ENCODE data around the gene MAN2A2. TPM values are rescaled to one million over a fixed set of nuclear protein-coding genes. Genes with fewer than 3 reads are reported as not detected.
"Not testable (repeated sequence)": the region's sequence is repeated elsewhere in the genome, so short reads cannot be mapped to it uniquely, and the experiment has no call there.

MAN2A2 gene
- total RNA-seq, 2 donors from 2014 or later = 159 to 186 TPM

GRCh38 chr15:90917569-90917968 lies 14.5 kb downstream of the MAN2A2 start:
- H3K36me3 Mint-ChIP-seq (ENCODE audit: low read depth) = peaks cover 9% of the 10 kb centered on the region
- peaks cover 9% of the 10 kb centered on the region for H3K4me1 Mint-ChIP-seq
- peak overlapping the region; percentile 66 for H3K4me3 Mint-ChIP-seq
- ATAC-seq (no peak), DNase-seq (no peak)
- H3K9me3 ChIP-seq (ENCODE audit: control insufficient read depth, low read length, poor library complexity, severe bottlenecking) = no peaks in the 10 kb centered on the region
- no peak overlapping the region for H3K27ac Mint-ChIP-seq
- no peaks in the 10 kb centered on the region for H3K27me3 Mint-ChIP-seq

DNA sequence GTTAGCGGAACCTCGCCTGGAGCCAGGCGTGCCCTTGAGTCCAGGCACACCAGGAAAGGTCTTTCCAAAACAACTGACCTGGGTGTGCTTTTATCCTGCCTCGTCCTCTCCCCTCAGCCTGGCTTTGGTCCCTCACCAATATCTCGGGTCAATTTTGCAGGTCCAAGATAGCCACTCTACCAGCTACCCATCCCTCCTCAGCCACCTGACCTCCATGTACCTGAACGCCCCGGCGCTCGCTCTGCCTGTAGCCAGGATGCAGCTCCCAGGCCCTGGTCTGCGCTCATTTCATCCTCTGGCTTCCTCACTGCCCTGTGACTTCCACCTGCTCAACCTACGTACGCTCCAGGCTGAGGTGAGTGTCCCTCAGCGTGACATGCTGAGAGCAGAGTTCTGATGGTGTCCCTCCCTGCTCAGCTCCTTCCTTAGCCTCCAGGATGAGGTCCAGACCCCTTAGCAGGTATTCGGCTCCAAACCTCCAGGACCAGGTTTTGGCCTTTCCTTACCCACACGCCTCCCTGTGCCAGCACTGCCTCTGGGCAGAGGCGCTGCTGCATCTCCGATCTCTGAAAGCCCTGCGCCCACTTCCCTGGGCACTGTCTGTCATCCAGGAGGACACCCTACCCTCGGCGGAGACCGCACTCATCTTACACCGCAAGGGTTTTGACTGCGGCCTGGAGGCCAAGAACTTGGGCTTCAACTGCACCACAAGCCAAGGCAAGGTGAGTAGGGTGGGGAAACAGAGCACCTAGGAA lies 15.1 kb downstream of the MAN2A2 start:
- no peak for DNase-seq
- peaks cover 9% of the 10 kb centered on the region for H3K4me1 Mint-ChIP-seq
- ATAC-seq = no peak
- H3K9me3 ChIP-seq (ENCODE audit: control insufficient read depth, low read length, poor library complexity, severe bottlenecking) = no peaks in the 10 kb centered on the region
- H3K36me3 Mint-ChIP-seq (ENCODE audit: low read depth) = peaks cover 9% of the 10 kb centered on the region
- H3K27me3 Mint-ChIP-seq = no peaks in the 10 kb centered on the region
- H3K4me3 Mint-ChIP-seq = no peak overlapping the region
- H3K27ac Mint-ChIP-seq = no peak overlapping the region

DNA sequence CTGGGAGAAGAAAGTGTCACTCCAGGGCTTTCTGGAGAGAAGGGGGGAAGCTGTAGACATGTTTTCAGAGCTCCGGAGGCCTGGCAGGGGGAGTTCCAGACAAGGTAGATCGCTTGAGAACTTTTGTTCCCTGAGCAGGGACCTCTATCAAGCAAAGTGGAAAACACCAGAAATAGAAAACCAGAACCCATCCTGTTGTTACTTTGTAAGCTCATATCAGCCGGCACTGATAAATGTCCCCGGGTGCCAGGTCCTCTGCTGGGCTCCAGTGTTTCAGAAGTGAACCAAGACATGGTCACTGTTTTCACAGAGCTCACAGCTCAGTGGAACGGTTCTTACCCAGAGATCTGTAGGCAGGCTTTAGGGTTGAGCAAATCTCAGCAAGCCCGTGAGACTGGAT lies 15.7 kb downstream of the MAN2A2 start:
- H3K36me3 Mint-ChIP-seq (ENCODE audit: low read depth) = peaks cover 7% of the 10 kb centered on the region
- no peak overlapping the region for H3K27ac Mint-ChIP-seq
- peaks cover 8% of the 10 kb centered on the region for H3K4me1 Mint-ChIP-seq
- no peak overlapping the region for H3K4me3 Mint-ChIP-seq
- DNase-seq (no peak), ATAC-seq (no peak)
- no peaks in the 10 kb centered on the region for H3K27me3 Mint-ChIP-seq
- no peaks in the 10 kb centered on the region for H3K9me3 ChIP-seq (ENCODE audit: control insufficient read depth, low read length, poor library complexity, severe bottlenecking)

DNA sequence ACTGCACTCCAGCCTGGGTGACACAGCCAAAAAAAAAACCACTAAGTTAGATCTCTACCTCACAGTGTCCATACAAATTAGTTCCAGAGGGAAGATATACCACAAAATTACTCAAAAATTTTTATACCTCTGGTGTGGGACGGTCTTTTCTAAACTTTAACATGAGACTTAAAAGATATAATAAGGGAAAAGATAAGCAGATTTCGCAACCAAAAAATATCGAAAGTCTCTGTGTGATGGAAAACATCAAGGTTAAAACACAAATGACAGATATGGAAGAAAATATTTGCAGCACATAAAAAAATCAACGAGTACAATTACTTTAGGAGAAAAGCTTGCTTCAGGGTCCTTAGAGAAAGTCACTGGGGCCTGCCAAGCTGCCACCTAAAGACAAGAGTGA lies 18.8 kb downstream of the MAN2A2 start:
- ATAC-seq = no peak
- H3K27ac Mint-ChIP-seq = no peak overlapping the region
- no peak for DNase-seq
- peaks cover 3% of the 10 kb centered on the region for H3K36me3 Mint-ChIP-seq (ENCODE audit: low read depth)
- no peaks in the 10 kb centered on the region for H3K27me3 Mint-ChIP-seq
- no peak overlapping the region for H3K4me3 Mint-ChIP-seq
- H3K4me1 Mint-ChIP-seq = peaks cover 8% of the 10 kb centered on the region
- H3K9me3 ChIP-seq (ENCODE audit: control insufficient read depth, low read length, poor library complexity, severe bottlenecking) = no peaks in the 10 kb centered on the region

- H3K4me3 Mint-ChIP-seq; H3K27ac Mint-ChIP-seq; H3K36me3 Mint-ChIP-seq (ENCODE audit: low read depth); DNase-seq; H3K27me3 Mint-ChIP-seq; H3K9me3 ChIP-seq (ENCODE audit: control insufficient read depth, low read length, poor library complexity, severe bottlenecking); H3K4me1 Mint-ChIP-seq; ATAC-seq: not testable (repeated sequence)
Observed at GRCh38 chr15:90922712-90923322, 19.7 kb downstream of the MAN2A2 start.

DNA sequence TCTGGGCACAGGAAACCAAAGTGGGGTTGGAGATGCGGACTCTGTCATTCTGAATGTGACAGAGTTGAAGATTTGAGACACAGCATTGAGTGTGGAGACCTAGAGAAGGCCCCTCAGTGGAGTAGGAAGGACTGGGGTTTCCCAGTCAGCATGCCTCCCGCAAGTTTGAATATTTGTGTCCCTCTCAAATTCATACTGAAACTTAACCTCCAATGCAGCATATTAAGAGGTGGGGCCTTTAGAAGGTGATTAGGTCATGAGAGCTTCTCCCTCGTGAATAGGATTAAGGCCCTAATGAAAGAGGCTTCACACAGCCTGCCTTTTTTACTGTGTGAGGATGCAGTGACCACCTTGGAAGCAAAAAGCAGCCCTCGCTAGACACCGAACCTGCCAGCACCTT lies 21.3 kb downstream of the MAN2A2 start:
- H3K9me3 ChIP-seq (ENCODE audit: control insufficient read depth, low read length, poor library complexity, severe bottlenecking) = no peaks in the 10 kb centered on the region
- no peaks in the 10 kb centered on the region for H3K36me3 Mint-ChIP-seq (ENCODE audit: low read depth)
- peak overlapping the region; percentile 9 for H3K27ac Mint-ChIP-seq
- no peak overlapping the region for H3K4me3 Mint-ChIP-seq
- peaks cover 5% of the 10 kb centered on the region for H3K4me1 Mint-ChIP-seq
- no peak for ATAC-seq
- H3K27me3 Mint-ChIP-seq = no peaks in the 10 kb centered on the region
- no peak for DNase-seq

DNA sequence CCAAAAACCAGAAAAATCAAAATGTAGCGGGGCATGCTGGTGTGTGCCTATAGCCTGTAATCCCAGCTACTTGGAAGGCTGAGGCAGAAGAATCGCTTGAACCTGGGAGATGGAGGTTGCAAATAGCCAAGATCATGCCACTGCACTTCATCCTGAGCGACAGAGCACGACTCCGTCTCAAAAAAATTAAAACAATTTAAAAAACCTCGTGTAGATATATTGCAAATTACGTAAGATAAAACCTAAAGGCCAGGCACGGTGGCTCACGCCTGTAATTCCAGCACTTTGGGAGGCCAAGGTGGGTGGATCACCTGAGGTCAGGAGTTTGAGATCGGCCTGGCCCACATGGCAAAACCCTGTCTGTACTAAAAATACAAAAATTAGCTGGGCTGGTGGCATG lies 23.7 kb downstream of the MAN2A2 start:
- ATAC-seq; H3K27ac Mint-ChIP-seq; H3K27me3 Mint-ChIP-seq; H3K36me3 Mint-ChIP-seq (ENCODE audit: low read depth); H3K4me3 Mint-ChIP-seq; H3K9me3 ChIP-seq (ENCODE audit: control insufficient read depth, low read length, poor library complexity, severe bottlenecking); DNase-seq: not testable (repeated sequence)
- peaks cover 16% of the 10 kb centered on the region for H3K4me1 Mint-ChIP-seq

DNA sequence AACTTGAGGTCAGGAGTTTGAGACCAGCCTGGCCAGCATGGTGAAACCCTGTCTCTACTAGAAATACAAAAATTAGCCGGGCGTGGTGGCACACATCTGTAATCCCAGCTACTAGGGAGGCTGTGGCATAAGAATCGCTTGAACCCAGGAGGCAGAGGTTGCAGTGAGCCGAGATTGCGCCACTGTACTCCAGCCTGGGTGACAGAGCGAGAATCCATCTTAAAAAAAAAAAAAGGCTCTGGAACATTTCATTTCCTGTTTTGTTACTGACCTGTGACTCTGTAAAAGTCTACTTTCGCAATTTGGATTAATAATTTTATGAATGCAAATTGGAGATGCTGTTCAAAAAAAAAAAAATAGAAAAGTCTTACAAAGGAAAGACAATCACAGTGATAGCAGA lies 25.0 kb downstream of the MAN2A2 start:
- not testable (repeated sequence) for H3K36me3 Mint-ChIP-seq (ENCODE audit: low read depth); H3K27ac Mint-ChIP-seq; H3K27me3 Mint-ChIP-seq; H3K4me3 Mint-ChIP-seq; H3K9me3 ChIP-seq (ENCODE audit: control insufficient read depth, low read length, poor library complexity, severe bottlenecking); DNase-seq; ATAC-seq
- H3K4me1 Mint-ChIP-seq = peaks cover 20% of the 10 kb centered on the region

DNA sequence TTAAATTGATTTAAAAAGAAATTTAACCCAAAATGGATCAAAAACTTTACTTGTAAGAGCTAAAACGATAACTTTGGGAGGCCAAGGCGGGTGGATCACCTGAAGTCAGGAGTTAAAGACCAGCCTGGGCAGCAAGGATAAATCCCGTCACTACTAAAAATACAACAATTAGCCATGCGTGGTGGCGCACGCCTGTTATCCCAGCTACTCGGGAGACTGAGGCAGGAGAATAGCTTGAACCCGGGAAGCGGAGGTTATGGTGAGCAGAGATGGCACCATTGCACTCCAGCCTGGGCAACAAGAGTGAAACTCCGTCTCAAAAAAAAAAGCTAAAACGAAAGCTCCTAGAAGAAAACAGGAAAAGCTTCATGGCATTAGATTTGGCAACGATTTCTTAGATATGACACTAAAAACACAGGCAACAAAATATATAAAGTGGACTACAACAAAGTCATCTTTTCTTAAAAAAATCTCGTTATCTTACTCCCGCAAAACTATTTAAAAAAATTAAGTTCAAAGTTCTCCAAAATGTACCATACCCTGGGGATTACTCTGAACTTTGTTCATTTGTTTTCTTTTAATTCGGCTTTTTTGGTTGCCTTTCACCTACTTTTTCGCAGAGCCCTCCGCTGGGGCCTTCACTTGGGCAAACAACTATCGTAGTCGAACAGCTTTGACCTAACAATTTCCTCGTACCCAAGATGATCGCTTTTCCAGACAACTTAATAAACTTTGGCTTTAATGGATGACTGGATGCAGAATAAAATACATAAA lies 26.3 kb downstream of the MAN2A2 start:
- Mint-ChIP-seq H3K4me1 (peaks cover 24% of the 10 kb centered on the region), H3K4me3 (peak overlapping the region; percentile 98), H3K27me3 (no peaks in the 10 kb centered on the region), H3K27ac (peak overlapping the region; percentile 96), H3K36me3 (ENCODE audit: low read depth) (no peaks in the 10 kb centered on the region)
- ATAC-seq = no peak
- no peak for DNase-seq
- H3K9me3 ChIP-seq (ENCODE audit: control insufficient read depth, low read length, poor library complexity, severe bottlenecking) = no peaks in the 10 kb centered on the region

DNA sequence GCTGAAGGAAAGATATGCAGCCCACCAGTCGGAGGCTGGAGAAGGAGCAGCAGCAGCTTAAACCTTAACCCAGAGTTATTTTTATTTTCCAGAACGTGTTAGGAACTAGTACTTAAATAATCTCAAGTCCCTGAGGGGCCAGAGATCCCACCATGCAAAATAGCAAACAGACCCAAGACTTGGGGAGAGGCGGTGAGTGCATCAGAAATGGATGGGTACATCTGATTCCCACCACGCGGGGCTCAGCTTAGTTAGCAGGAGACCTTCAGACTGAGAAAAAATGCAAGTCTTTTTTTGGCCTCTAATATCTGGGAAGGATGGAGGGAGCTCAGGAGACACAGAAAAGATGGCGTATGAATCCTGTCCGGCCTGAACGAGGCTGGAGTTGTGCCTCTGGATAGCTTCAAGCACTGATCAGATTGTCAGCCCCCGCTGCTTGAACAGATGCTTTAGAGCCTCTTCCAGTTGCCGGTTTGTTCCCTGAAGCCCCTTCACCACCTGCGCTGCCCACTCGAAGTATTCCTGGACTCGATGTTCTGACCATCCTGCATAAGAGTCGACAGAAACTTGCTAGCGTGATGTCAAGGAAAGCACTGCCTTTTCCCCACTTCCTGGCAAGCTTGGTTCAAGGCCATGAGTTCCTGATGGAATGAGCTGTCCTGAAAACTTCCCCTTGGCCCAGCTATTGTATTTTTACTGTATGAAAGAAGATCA lies 27.9 kb downstream of the MAN2A2 start:
- H3K27ac Mint-ChIP-seq = peak overlapping the region; percentile 96

GRCh38 chr15:90931575-90931827 lies 28.4 kb downstream of the MAN2A2 start:
- H3K4me3 Mint-ChIP-seq = peak overlapping the region; percentile 98
- ATAC-seq = no peak
- H3K27me3 Mint-ChIP-seq = no peaks in the 10 kb centered on the region
- H3K27ac Mint-ChIP-seq = peak overlapping the region; percentile 96
- H3K4me1 Mint-ChIP-seq = peaks cover 29% of the 10 kb centered on the region
- DNase-seq = no peak
- no peaks in the 10 kb centered on the region for H3K36me3 Mint-ChIP-seq (ENCODE audit: low read depth)
- H3K9me3 ChIP-seq (ENCODE audit: control insufficient read depth, low read length, poor library complexity, severe bottlenecking) = no peaks in the 10 kb centered on the region

More for the DNA sequence above, 27.9 kb downstream of the MAN2A2 start:
- Mint-ChIP-seq H3K4me1 (peaks cover 24% of the 10 kb centered on the region), H3K4me3 (peak overlapping the region; percentile 98), H3K36me3 (ENCODE audit: low read depth) (no peaks in the 10 kb centered on the region), H3K27me3 (no peaks in the 10 kb centered on the region)
- ATAC-seq = no peak
- no peaks in the 10 kb centered on the region for H3K9me3 ChIP-seq (ENCODE audit: control insufficient read depth, low read length, poor library complexity, severe bottlenecking)
- DNase-seq = no peak

DNA sequence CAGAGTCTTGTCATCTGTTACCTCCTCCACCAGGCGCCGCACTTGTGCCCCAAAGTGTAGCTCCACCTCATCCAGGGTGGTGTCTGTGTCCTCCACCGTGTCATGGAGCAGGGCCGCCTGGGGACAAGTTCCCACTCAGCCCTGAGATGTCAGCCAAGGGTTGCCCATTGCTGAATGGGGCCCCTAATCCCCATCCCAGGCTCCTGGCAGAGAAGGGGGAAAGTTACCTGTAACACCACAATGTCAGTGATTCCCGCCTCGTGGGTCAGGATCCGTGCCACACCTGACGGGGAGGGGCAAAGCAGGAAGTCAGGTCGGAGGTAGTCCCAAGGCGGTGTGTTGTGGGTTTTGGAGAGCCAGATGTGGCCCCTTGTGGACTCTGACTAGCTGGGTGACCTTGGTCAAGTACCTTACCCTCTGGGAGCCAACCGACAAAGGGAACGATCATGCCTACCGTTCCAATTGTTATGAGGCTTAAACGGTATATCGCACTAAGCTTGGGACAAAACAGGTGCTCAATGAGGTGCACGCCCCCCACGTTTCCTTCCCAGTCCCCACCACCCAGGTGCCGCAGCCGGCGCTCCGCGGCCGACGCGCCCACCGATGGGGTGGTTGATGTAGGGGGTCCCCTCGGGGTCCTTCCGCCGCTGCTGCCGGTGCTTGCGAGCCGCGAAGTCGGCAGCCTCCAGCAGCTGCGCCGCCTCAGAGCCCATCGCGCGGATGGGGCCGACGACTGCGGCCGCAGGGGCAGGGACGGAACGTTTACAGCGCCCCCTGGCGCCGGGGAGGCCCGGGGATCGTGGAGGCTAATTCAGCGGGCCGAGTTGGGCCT lies 28.9 kb downstream of the MAN2A2 start, which contains the start of gene HDDC3:
HDDC3 (minus strand) TSS at position 722 of the 832 bp plus-strand sequence; CDS start at position 713, 9 bp downstream.
- H3K27ac Mint-ChIP-seq = peak within 1 kb of the TSS; percentile 96
- DNase-seq (peak; percentile 79 to 91 (median 87)), ATAC-seq (peak; percentile 64)
- peak within 1 kb of the TSS; percentile 98 for H3K4me3 Mint-ChIP-seq
- H3K4me1 Mint-ChIP-seq = peaks cover 34% of the 10 kb centered on the region
- no peaks in the 10 kb centered on the region for H3K36me3 Mint-ChIP-seq (ENCODE audit: low read depth)
- H3K27me3 Mint-ChIP-seq = no peaks in the 10 kb centered on the region
- no peaks in the 10 kb centered on the region for H3K9me3 ChIP-seq (ENCODE audit: control insufficient read depth, low read length, poor library complexity, severe bottlenecking)

Data from T-helper 17 cell (primary cell).